Keratinocyte (primary cell): ENCODE measurements around the gene USE1.

Experiments used
- EZH2 ChIP-seq: IDR thresholded peaks from one replicate; pipeline ENCODE4 v1.6.1; 2012; ENCODE audit warnings: inconsistent platforms, mild to moderate bottlenecking, low read length, moderate library complexity
- TF ChIP-seq, protein P1 (sequence below), 3 experiments: IDR thresholded peaks in 1 of 3; conservative IDR thresholded peaks in 1 of 3; optimal IDR thresholded peaks in 1 of 3; 2 replicates in 2 of 3; 3 replicates in 1 of 3; pipeline versions ENCODE3 to v1.5.1; 2011; ENCODE audit warnings: low read length in 3 of 3, mild to moderate bottlenecking in 3 of 3, moderate library complexity in 2 of 3, control low read depth in 1 of 3, inconsistent platforms in 1 of 3; ENCODE audit not compliant: insufficient read depth in 2 of 3; ENCODE audit errors: extremely low read depth in 1 of 3

- TF ChIP-seq, protein P1, sequence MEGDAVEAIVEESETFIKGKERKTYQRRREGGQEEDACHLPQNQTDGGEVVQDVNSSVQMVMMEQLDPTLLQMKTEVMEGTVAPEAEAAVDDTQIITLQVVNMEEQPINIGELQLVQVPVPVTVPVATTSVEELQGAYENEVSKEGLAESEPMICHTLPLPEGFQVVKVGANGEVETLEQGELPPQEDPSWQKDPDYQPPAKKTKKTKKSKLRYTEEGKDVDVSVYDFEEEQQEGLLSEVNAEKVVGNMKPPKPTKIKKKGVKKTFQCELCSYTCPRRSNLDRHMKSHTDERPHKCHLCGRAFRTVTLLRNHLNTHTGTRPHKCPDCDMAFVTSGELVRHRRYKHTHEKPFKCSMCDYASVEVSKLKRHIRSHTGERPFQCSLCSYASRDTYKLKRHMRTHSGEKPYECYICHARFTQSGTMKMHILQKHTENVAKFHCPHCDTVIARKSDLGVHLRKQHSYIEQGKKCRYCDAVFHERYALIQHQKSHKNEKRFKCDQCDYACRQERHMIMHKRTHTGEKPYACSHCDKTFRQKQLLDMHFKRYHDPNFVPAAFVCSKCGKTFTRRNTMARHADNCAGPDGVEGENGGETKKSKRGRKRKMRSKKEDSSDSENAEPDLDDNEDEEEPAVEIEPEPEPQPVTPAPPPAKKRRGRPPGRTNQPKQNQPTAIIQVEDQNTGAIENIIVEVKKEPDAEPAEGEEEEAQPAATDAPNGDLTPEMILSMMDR (optimal IDR thresholded peaks at IDR 0.05 in 1 of 3, IDR thresholded peaks at IDR 0.05 in 1 of 3, conservative IDR thresholded peaks at IDR 0.05 in 1 of 3; ENCODE audit: extremely low read depth in 1 of 3, insufficient read depth in 2 of 3, low read length in 3 of 3), result no peak
- no peak for TF ChIP-seq EZH2
These were observed 1.0 kb downstream of the USE1 start for GRCh38 chr19:17216058-17216670.
